Osteoblast (primary cell): Measurements from ENCODE around the gene ARHGAP15. TPM values are rescaled to one million over a fixed set of nuclear protein-coding genes. Genes with fewer than 3 reads are reported as not detected.

Source experiments
- DNase-seq: peaks from one replicate; pipeline ENCODE4 v3.0.0; 2011; ENCODE audit warnings: low spot score, mixed read lengths; ENCODE audit not compliant: insufficient read length; ENCODE audit errors: missing footprints
- H2AFZ ChIP-seq: 2 replicates; pipeline ENCODE4 v1.6.0; 2011; ENCODE audit warnings: mild to moderate bottlenecking, low read length
- H3K27ac ChIP-seq: 2 replicates; pipeline ENCODE4 v1.5.1; 2011; ENCODE audit warnings: mild to moderate bottlenecking, low read depth, low read length, moderate library complexity
- H3K27me3 ChIP-seq: 2 replicates; pipeline ENCODE4 v1.6.0; 2012; ENCODE audit warnings: mild to moderate bottlenecking, control low read depth, inconsistent platforms, low read length, moderate library complexity; ENCODE audit not compliant: insufficient read depth
- H3K36me3 ChIP-seq: 2 replicates; pipeline ENCODE4 v1.5.1; 2011; ENCODE audit warnings: mild to moderate bottlenecking, low read length, control low read depth, moderate library complexity; ENCODE audit not compliant: insufficient read depth
- H3K4me1 ChIP-seq: 2 replicates; pipeline ENCODE4 v1.5.1; 2011; ENCODE audit warnings: mild to moderate bottlenecking, low read length, control low read depth, moderate library complexity; ENCODE audit not compliant: insufficient read depth
- H3K4me2 ChIP-seq: 2 replicates; pipeline ENCODE4 v1.6.0; 2011; ENCODE audit warnings: mild to moderate bottlenecking, low read length; ENCODE audit not compliant: insufficient read depth
- H3K4me3 ChIP-seq: fragments of 200-600 bp; sonication (generic); 3 replicates; pipeline ENCODE4 v1.5.1; 2012; ENCODE audit warnings: mild to moderate bottlenecking, low read length, inconsistent platforms; ENCODE audit not compliant: insufficient read depth
- H3K79me2 ChIP-seq: 2 replicates; pipeline ENCODE4 v1.6.0; 2012; ENCODE audit warnings: mild to moderate bottlenecking, low read length, control low read depth, inconsistent platforms; ENCODE audit not compliant: insufficient read depth
- H3K9me3 ChIP-seq: 2 replicates; pipeline ENCODE4 v1.5.1; 2011; ENCODE audit warnings: low read depth, low read length, control low read depth
- H4K20me1 ChIP-seq: 2 replicates; pipeline ENCODE4 v1.6.0; 2012; ENCODE audit warnings: mild to moderate bottlenecking, low read length, control low read depth; ENCODE audit not compliant: insufficient read depth
- CTCF ChIP-seq: IDR thresholded peaks from 2 replicates; pipeline ENCODE4 v1.5.1; 2011; ENCODE audit warnings: mild to moderate bottlenecking, low read depth, low read length, moderate library complexity; ENCODE audit errors: extremely low read depth
- total RNA-seq: library from RNA; depleted of rRNA; stranded (reverse); fragments of >200 nt; gene quantifications from 2 replicates; pipeline ENCODE4 v1.2.3, GENCODE V29; 2012

Gene ARHGAP15
- total RNA-seq, 1 donor, result 2.2 TPM

- Histone ChIP-seq H2AFZ (no peak overlapping the region), H3K4me1 (peaks cover 24% of the 10 kb centered on the region), H4K20me1 (no peaks in the 10 kb centered on the region), H3K79me2 (no peaks in the 10 kb centered on the region), H3K4me2 (no peak overlapping the region), H3K27ac (no peak overlapping the region), H3K36me3 (no peaks in the 10 kb centered on the region), H3K27me3 (no peaks in the 10 kb centered on the region), H3K4me3 (no peak overlapping the region), H3K9me3 (no peaks in the 10 kb centered on the region)
- DNase-seq, result no peak
- TF ChIP-seq CTCF, result no peak
Observed at GRCh38 chr2:143528021-143528420, 398.8 kb downstream of the ARHGAP15 start.

GRCh38 chr2:143529118-143529720 lies 400.0 kb downstream of the ARHGAP15 start:
- DNase-seq, result no peak
- Histone ChIP-seq H3K4me3 (no peak overlapping the region), H3K27ac (no peak overlapping the region)

GRCh38 chr2:143530758-143531157 lies 401.5 kb downstream of the ARHGAP15 start:
- no peak overlapping the region for H3K4me3 ChIP-seq
- H3K4me1 ChIP-seq, result peaks cover 3% of the 10 kb centered on the region
- H2AFZ ChIP-seq, result no peak overlapping the region
- no peaks in the 10 kb centered on the region for H3K79me2 ChIP-seq
- TF ChIP-seq CTCF, result no peak
- H3K9me3 ChIP-seq, result no peaks in the 10 kb centered on the region
- no peak overlapping the region for H3K27ac ChIP-seq
- no peak overlapping the region for H3K4me2 ChIP-seq
- H3K36me3 ChIP-seq, result no peaks in the 10 kb centered on the region
- no peak for DNase-seq
- no peaks in the 10 kb centered on the region for H4K20me1 ChIP-seq
- no peaks in the 10 kb centered on the region for H3K27me3 ChIP-seq

More at GRCh38 chr2:143529118-143529720, 400.0 kb downstream of the ARHGAP15 start:
- H3K79me2 ChIP-seq, result no peaks in the 10 kb centered on the region
- H3K4me1 ChIP-seq, result peaks cover 17% of the 10 kb centered on the region
- no peak overlapping the region for H3K4me2 ChIP-seq
- TF ChIP-seq CTCF, result no peak
- H3K27me3 ChIP-seq, result no peaks in the 10 kb centered on the region
- no peaks in the 10 kb centered on the region for H3K9me3 ChIP-seq
- H4K20me1 ChIP-seq, result no peaks in the 10 kb centered on the region
- no peaks in the 10 kb centered on the region for H3K36me3 ChIP-seq
- H2AFZ ChIP-seq, result peak overlapping the region; percentile 50

- no peaks in the 10 kb centered on the region for H3K27me3 ChIP-seq
- no peaks in the 10 kb centered on the region for H3K9me3 ChIP-seq
- H3K4me2 ChIP-seq, result no peak overlapping the region
- no peak overlapping the region for H2AFZ ChIP-seq
- H3K36me3 ChIP-seq, result no peaks in the 10 kb centered on the region
- H3K79me2 ChIP-seq, result no peaks in the 10 kb centered on the region
- H3K4me1 ChIP-seq, result no peaks in the 10 kb centered on the region
- no peaks in the 10 kb centered on the region for H4K20me1 ChIP-seq
- no peak overlapping the region for H3K27ac ChIP-seq
- no peak overlapping the region for H3K4me3 ChIP-seq
- TF ChIP-seq CTCF, result no peak
- no peak for DNase-seq
Observed at GRCh38 chr2:143532061-143532460, 402.8 kb downstream of the ARHGAP15 start.
